K562 treated with DMSO at 1 percent for 4 hours (cell line): Measurements from ENCODE around the gene LCA5L. TPM values are rescaled to one million over a fixed set of nuclear protein-coding genes. Genes with fewer than 3 reads are reported as not detected.

ENCODE experiments used
- total RNA-seq: library from RNA; unstranded; fragments of 300-600 nt; gene quantifications from 2 replicates; pipeline ENCODE4 v1.2.3, GENCODE V29; 2022; ENCODE audit not compliant: insufficient read depth

LCA5L gene
- 2.2 and 4.1 TPM in 2 replicates for total RNA-seq

GRCh38 chr21:39445321-39446269 is at the start of gene LCA5L:
Gene LCA5L (minus strand): TSS chr21:39445778. CDS start chr21:39428493, 17,285 bp downstream.

GRCh38 chr21:39451332-39452206 is 6.0 kb upstream of the LCA5L start, which contains the start of gene SH3BGR:
Gene SH3BGR (plus strand): TSS chr21:39451970. CDS start chr21:39452097, 127 bp downstream.

Other genes with a start within 250 kb of the LCA5L start
- gene BRWD1, start 132.1 kb downstream of the LCA5L start, total RNA-seq = 7.8 and 10.0 TPM in 2 replicates
- 365 and 391 TPM in 2 replicates for gene HMGN1, start 96.7 kb downstream of the LCA5L start, total RNA-seq
- 56.9 and 96.4 TPM in 2 replicates for gene SH3BGR, start 6.2 kb upstream of the LCA5L start, total RNA-seq
- not detected in 2 replicates for gene B3GALT5, start 167.2 kb upstream of the LCA5L start, total RNA-seq